Measurements from ENCODE around the gene DOK5.
A peak's percentile ranks its signal among the peaks of the same experiment; 100 is the strongest.

The DOK5 gene

GRCh38 chr20:54554006-54554405 lies 78.6 kb downstream of the DOK5 start:
- no peak for DNase-seq (ENCODE audit: low read depth)
- H3K4me3 ChIP-seq (replicated peaks; ENCODE audit: low read depth, low read length) = no peak overlapping the region
- TF ChIP-seq, protein P1, sequence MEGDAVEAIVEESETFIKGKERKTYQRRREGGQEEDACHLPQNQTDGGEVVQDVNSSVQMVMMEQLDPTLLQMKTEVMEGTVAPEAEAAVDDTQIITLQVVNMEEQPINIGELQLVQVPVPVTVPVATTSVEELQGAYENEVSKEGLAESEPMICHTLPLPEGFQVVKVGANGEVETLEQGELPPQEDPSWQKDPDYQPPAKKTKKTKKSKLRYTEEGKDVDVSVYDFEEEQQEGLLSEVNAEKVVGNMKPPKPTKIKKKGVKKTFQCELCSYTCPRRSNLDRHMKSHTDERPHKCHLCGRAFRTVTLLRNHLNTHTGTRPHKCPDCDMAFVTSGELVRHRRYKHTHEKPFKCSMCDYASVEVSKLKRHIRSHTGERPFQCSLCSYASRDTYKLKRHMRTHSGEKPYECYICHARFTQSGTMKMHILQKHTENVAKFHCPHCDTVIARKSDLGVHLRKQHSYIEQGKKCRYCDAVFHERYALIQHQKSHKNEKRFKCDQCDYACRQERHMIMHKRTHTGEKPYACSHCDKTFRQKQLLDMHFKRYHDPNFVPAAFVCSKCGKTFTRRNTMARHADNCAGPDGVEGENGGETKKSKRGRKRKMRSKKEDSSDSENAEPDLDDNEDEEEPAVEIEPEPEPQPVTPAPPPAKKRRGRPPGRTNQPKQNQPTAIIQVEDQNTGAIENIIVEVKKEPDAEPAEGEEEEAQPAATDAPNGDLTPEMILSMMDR (IDR thresholded peaks at IDR 0.05; ENCODE audit: low read length, missing control alignments) = no peak

DNA sequence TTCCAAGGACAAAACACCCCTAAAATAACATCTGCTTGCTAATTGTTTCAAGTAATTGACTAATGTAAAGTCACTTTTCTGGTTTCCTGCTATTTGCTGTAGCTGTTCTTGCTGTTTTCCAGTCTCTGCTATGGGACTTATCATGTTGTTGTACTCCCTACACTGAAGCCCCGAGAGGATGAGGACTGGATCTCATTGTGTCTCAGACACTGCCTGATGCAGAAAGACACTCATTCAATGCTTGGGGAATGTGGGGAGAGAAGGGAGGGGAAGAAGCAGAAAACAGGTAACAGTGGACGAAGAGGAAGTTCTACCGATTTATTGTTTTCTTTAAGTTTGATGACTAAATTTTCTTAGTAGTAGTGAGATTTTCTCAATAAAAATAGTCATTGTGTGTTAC lies 79.8 kb downstream of the DOK5 start:
- TF ChIP-seq, protein P1 (IDR thresholded peaks at IDR 0.05; ENCODE audit: low read length, missing control alignments) = no peak
- no peak overlapping the region for H3K4me3 ChIP-seq (replicated peaks; ENCODE audit: low read depth, low read length)
- no peak for DNase-seq (ENCODE audit: low read depth)

DNA sequence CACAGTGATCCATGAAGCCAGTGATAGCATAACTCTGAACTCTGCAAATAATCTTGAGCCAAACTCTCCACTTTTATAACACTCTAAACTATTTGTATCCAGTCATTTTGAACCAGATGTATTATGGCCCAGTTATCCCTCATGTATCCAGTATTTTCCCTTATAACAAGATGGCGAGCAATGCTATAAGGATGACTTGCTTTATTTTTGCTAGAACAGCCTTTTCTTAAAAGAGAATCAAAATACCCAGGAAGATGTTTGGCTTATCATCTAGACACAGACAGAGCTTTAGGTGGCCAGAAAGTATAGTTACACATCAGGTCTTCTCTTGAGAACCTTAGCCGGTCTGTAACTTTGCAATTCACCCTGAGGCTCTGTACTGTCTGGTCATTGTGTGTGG lies 81.0 kb downstream of the DOK5 start:
- no peak overlapping the region for H3K4me3 ChIP-seq (replicated peaks; ENCODE audit: low read depth, low read length)
- no peak for DNase-seq (ENCODE audit: low read depth)
- TF ChIP-seq, protein P1 (IDR thresholded peaks at IDR 0.05; ENCODE audit: low read length, missing control alignments) = no peak

DNA sequence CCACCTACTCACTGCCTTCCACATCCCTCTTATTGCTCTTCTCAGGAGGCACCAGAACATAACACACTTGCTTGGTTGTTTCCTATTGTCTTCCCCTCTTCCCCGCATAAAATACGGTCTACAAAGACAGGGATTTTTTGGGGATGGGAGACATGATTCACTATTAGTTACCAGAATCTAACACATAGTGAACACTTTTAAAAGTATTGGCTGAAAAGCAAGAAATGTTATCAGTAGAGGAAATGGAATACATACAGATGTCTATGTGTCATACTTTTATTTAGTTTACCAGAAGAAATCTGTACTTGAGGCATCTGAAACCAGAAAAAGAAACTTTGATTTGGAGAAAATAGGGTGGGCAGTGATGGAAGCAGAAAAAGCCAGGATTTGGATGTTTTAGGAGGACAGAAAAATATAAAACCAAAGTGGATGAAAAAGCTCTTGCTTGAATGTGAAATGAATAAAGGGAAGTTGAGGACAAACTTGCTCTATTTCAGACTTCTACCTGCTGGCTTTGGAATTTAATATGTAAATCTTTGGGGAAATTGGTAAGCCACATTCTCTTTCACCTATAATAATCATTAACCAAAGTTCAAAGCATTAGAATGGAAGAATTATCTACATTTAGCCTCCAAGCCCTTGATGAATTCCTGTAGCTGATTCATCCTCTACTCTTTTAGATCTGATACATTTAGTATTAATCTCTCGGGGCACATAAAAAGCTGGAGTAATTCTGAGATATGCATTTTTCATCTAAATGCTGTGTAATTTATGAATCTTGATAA lies 82.6 kb downstream of the DOK5 start:
- H3K4me3 ChIP-seq (replicated peaks; ENCODE audit: low read depth, low read length) = peak overlapping the region; percentile 2
- DNase-seq (ENCODE audit: low read depth) = peak; percentile 63
- TF ChIP-seq, protein P1 (IDR thresholded peaks at IDR 0.05; ENCODE audit: low read length, missing control alignments) = no peak

- DNase-seq (ENCODE audit: low read depth) = no peak
- H3K4me3 ChIP-seq (replicated peaks; ENCODE audit: low read depth, low read length) = no peak overlapping the region
- TF ChIP-seq, protein P1 (IDR thresholded peaks at IDR 0.05; ENCODE audit: low read length, missing control alignments) = no peak
Measured at GRCh38 chr20:54559890-54560289, 84.5 kb downstream of the DOK5 start.

- no peak overlapping the region for H3K4me3 ChIP-seq (replicated peaks; ENCODE audit: low read depth, low read length)
Measured at GRCh38 chr20:54560357-54560756, 85.0 kb downstream of the DOK5 start.

More at GRCh38 chr20:54560357-54560756, 85.0 kb downstream of the DOK5 start:
- peak; percentile 33 for DNase-seq (ENCODE audit: low read depth)
- TF ChIP-seq, protein P1 (IDR thresholded peaks at IDR 0.05; ENCODE audit: low read length, missing control alignments) = no peak
